Measurements from ENCODE around the gene ILK.

Gene ILK

GRCh38 chr11:6656936-6657335 is 53.4 kb downstream of the ILK start:
- no peak for DNase-seq (ENCODE audit: low read depth)
- no peak for TF ChIP-seq CTCF (IDR thresholded peaks at IDR 0.05; ENCODE audit: low read length, missing control alignments)
- no peak overlapping the region for H3K4me3 ChIP-seq (replicated peaks; ENCODE audit: low read depth, low read length)

- no peak overlapping the region for H3K4me3 ChIP-seq (replicated peaks; ENCODE audit: low read depth, low read length)
- no peak for DNase-seq (ENCODE audit: low read depth)
- no peak for TF ChIP-seq CTCF (IDR thresholded peaks at IDR 0.05; ENCODE audit: low read length, missing control alignments)
These were observed 53.8 kb downstream of the ILK start for GRCh38 chr11:6657346-6657745.

- no peak overlapping the region for H3K4me3 ChIP-seq (replicated peaks; ENCODE audit: low read depth, low read length)
- no peak for TF ChIP-seq CTCF (IDR thresholded peaks at IDR 0.05; ENCODE audit: low read length, missing control alignments)
These were observed 55.1 kb downstream of the ILK start for GRCh38 chr11:6658647-6659046.

More at GRCh38 chr11:6658647-6659046, 55.1 kb downstream of the ILK start:
- no peak for DNase-seq (ENCODE audit: low read depth)
